H1 (cell line): ENCODE data around the gene GPR180. TPM values are rescaled to one million over a fixed set of nuclear protein-coding genes. Genes with fewer than 3 reads are reported as not detected.

Experiments used
- CTCF ChIA-PET: fragments of 300-600 bp; sonication (Branson Sonifier 250); formaldehyde crosslinking; loops from one replicate; lab custom pipeline; 2021; ENCODE audit not compliant: partially characterized antibody; lab: Charles Lee
- POLR2A ChIA-PET: fragments of 300-600 bp; sonication (Branson Sonifier 250); formaldehyde crosslinking; loops from one replicate; lab custom pipeline; 2021; ENCODE audit warnings: inconsistent platforms; ENCODE audit not compliant: partially characterized antibody; lab: Charles Lee
- DNase-seq, 2 experiments: peaks; one replicate each; pipeline versions ENCODE4 v3.0.0 to v3.0.0-alpha.2; 2010 to 2022; ENCODE audit warnings: low spot score in 2 of 2, low read depth in 1 of 2, mixed read lengths in 1 of 2
- FAIRE-seq: peaks from 2 replicates; lab custom pipeline; 2011; peaks lifted over from hg19 to GRCh38; lab: Jason Lieb, UNC
- H2AFZ ChIP-seq: 2 replicates; pipeline ENCODE4 v1.8.1; 2012; ENCODE audit warnings: low read length, inconsistent platforms
- H2AK5ac ChIP-seq: 2 replicates; pipeline ENCODE4 v1.6.1; 2013; ENCODE audit warnings: low read depth, low read length
- H2BK120ac ChIP-seq: replicated peaks from 2 replicates; pipeline ENCODE3; 2013; ENCODE audit warnings: low read depth, low read length, inconsistent platforms
- H2BK12ac ChIP-seq: 2 replicates; pipeline ENCODE4 v1.6.1; 2013; ENCODE audit warnings: low read depth, low read length
- H2BK15ac ChIP-seq: 2 replicates; pipeline ENCODE4 v1.6.1; 2013; ENCODE audit warnings: low read length
- H2BK20ac ChIP-seq: 2 replicates; pipeline ENCODE4 v1.6.1; 2013; ENCODE audit warnings: low read length
- H2BK5ac ChIP-seq: 2 replicates; pipeline ENCODE4 v1.6.1; 2013; ENCODE audit warnings: low read depth, low read length
- H3K14ac ChIP-seq: 2 replicates; pipeline ENCODE4 v1.6.1; 2013; ENCODE audit warnings: inconsistent platforms; ENCODE audit not compliant: insufficient read length
- H3K18ac ChIP-seq: 2 replicates; pipeline ENCODE4 v1.6.1; 2013; ENCODE audit warnings: low read length; ENCODE audit errors: extremely low read depth
- H3K23ac ChIP-seq: 2 replicates; pipeline ENCODE4 v1.6.1; 2013; ENCODE audit warnings: inconsistent platforms; ENCODE audit not compliant: insufficient read length
- H3K23me2 ChIP-seq: 2 replicates; pipeline ENCODE4 v1.6.1; 2013; ENCODE audit warnings: low read depth, low read length
- H3K27ac ChIP-seq: 2 replicates; pipeline ENCODE4 v1.6.1; 2011; ENCODE audit warnings: low read depth, low read length, inconsistent platforms
- H3K27me3 ChIP-seq, 4 experiments: replicated peaks in 1 of 4; 1 replicate in 1 of 4; 2 replicates in 3 of 4; pipeline versions ENCODE4 v1.6.1 to v1.8.1; 2011 to 2013; ENCODE audit warnings: low read length in 3 of 4, mild to moderate bottlenecking in 3 of 4, inconsistent platforms in 2 of 4, mixed read lengths in 2 of 4, moderate library complexity in 1 of 4; ENCODE audit not compliant: control insufficient read depth in 3 of 4, insufficient read depth in 3 of 4; ENCODE audit errors: extremely low read depth in 1 of 4
- H3K36me3 ChIP-seq, 4 experiments: 2 replicates each; pipeline versions ENCODE4 v1.6.1 to v1.8.1; 2011 to 2013; ENCODE audit warnings: mild to moderate bottlenecking in 4 of 4, low read length in 3 of 4, moderate library complexity in 2 of 4, control low read depth in 1 of 4, inconsistent platforms in 1 of 4; ENCODE audit not compliant: insufficient read depth in 4 of 4, control insufficient read depth in 2 of 4
- H3K4ac ChIP-seq: replicated peaks from 2 replicates; pipeline ENCODE3; 2013; ENCODE audit warnings: low read length, low read depth, mixed read lengths, inconsistent platforms; ENCODE audit not compliant: insufficient read length
- H3K4me1 ChIP-seq, 4 experiments: replicated peaks in 1 of 4; 1 replicate in 1 of 4; 2 replicates in 3 of 4; pipeline versions ENCODE4 v1.6.1 to v1.8.1; 2011 to 2013; ENCODE audit warnings: low read length in 3 of 4, inconsistent platforms in 2 of 4, mixed read lengths in 1 of 4; ENCODE audit not compliant: insufficient read depth in 4 of 4, control insufficient read depth in 3 of 4
- H3K4me2 ChIP-seq, 2 experiments: 2 replicates each; pipeline versions ENCODE4 v1.6.1 to v1.8.1; 2011 to 2013; ENCODE audit warnings: low read depth in 2 of 2, low read length in 2 of 2, control low read depth in 1 of 2, inconsistent platforms in 1 of 2, mild to moderate bottlenecking in 1 of 2; ENCODE audit not compliant: insufficient read depth in 1 of 2
- H3K4me3 ChIP-seq, 4 experiments: fragments of 200-600, 300-600 bp in 1 of 4; sonication (generic), shearing (Covaris generic), sonication (Bioruptor Twin) in 1 of 4; 2 replicates each; pipeline versions ENCODE4 v1.5.1 to v1.8.1; 2011 to 2016; ENCODE audit warnings: low read length in 4 of 4, low read depth in 3 of 4, control low read depth in 2 of 4, inconsistent platforms in 2 of 4, mild to moderate bottlenecking in 2 of 4, mixed read lengths in 1 of 4, moderate library complexity in 1 of 4; ENCODE audit not compliant: insufficient read depth in 2 of 4; ENCODE audit errors: extremely low read depth in 1 of 4
- H3K56ac ChIP-seq: replicated peaks from 2 replicates; pipeline ENCODE3; 2013; ENCODE audit warnings: low read depth, mild to moderate bottlenecking, mixed read lengths, low read length, inconsistent platforms; ENCODE audit not compliant: insufficient read length
- H3K79me1 ChIP-seq: 2 replicates; pipeline ENCODE4 v1.6.1; 2013; ENCODE audit warnings: low read depth, low read length, control low read depth
- H3K79me2 ChIP-seq, 2 experiments: 2 replicates each; pipeline versions ENCODE4 v1.6.1 to v1.8.1; 2012 to 2013; ENCODE audit warnings: low read length in 2 of 2, mild to moderate bottlenecking in 2 of 2, inconsistent platforms in 1 of 2; ENCODE audit not compliant: insufficient read depth in 2 of 2, control insufficient read depth in 1 of 2
- H3K9ac ChIP-seq, 4 experiments: replicated peaks in 1 of 4; 1 replicate in 1 of 4; 2 replicates in 3 of 4; pipeline versions ENCODE4 v1.6.1 to v1.8.1; 2011 to 2013; ENCODE audit warnings: low read depth in 3 of 4, low read length in 3 of 4, control low read depth in 2 of 4, mild to moderate bottlenecking in 2 of 4, moderate library complexity in 2 of 4, inconsistent platforms in 1 of 4; ENCODE audit errors: extremely low read depth in 1 of 4
- H3K9me3 ChIP-seq, 2 experiments: 2 replicates each; pipeline versions ENCODE4 v1.6.1 to v1.8.1; 2012 to 2013; ENCODE audit warnings: mild to moderate bottlenecking in 2 of 2, moderate library complexity in 2 of 2, control low read depth in 1 of 2, inconsistent platforms in 1 of 2, low read depth in 1 of 2, low read length in 1 of 2, mixed read lengths in 1 of 2; ENCODE audit not compliant: insufficient read depth in 2 of 2
- H4K20me1 ChIP-seq, 2 experiments: replicated peaks in 1 of 2; 2 replicates each; pipeline versions ENCODE3 to v1.8.1; 2011 to 2013; ENCODE audit warnings: inconsistent platforms in 2 of 2, low read length in 2 of 2, mild to moderate bottlenecking in 1 of 2; ENCODE audit not compliant: insufficient read depth in 2 of 2, control insufficient read depth in 1 of 2
- H4K5ac ChIP-seq: 2 replicates; pipeline ENCODE4 v1.6.1; 2013; ENCODE audit warnings: low read length, low read depth, mixed read lengths, inconsistent platforms; ENCODE audit not compliant: insufficient read length
- H4K8ac ChIP-seq: 2 replicates; pipeline ENCODE4 v1.8.0; 2013; ENCODE audit warnings: mild to moderate bottlenecking, moderate library complexity, low read length, inconsistent platforms; ENCODE audit not compliant: insufficient read depth; ENCODE audit errors: extremely low read depth
- H4K91ac ChIP-seq: replicated peaks from 2 replicates; pipeline ENCODE3; 2013; ENCODE audit warnings: low read length, mixed read lengths, inconsistent platforms; ENCODE audit not compliant: insufficient read length
- ATF2 ChIP-seq: IDR thresholded peaks from 2 replicates; pipeline ENCODE4 v1.6.1; 2012; ENCODE audit warnings: low read length, inconsistent platforms
- CBX5 ChIP-seq: fragments of 300-800, 300-1000 bp; sonication (generic); IDR thresholded peaks from 2 replicates; pipeline ENCODE4 v1.7.1; 2016; ENCODE audit warnings: antibody characterized with exemption, low read length, low read depth
- CHD2 ChIP-seq: IDR thresholded peaks from 2 replicates; pipeline ENCODE4 v1.6.1; 2012; ENCODE audit warnings: low read length, improper control_type of control experiment
- E2F6 ChIP-seq: IDR thresholded peaks from 2 replicates; pipeline ENCODE4 v1.6.1; 2012; ENCODE audit warnings: inconsistent platforms
- MAFK ChIP-seq: IDR thresholded peaks from 2 replicates; pipeline ENCODE4 v1.6.1; 2012; ENCODE audit warnings: low read depth, mild to moderate bottlenecking, improper control_type of control experiment, low read length
- SAP30 ChIP-seq: fragments of 300-600 bp; sonication (generic); IDR thresholded peaks from 2 replicates; pipeline ENCODE4 v1.7.1; 2012; ENCODE audit warnings: low read length, moderate library complexity, mild to moderate bottlenecking, inconsistent platforms; ENCODE audit not compliant: insufficient read depth, insufficient replicate concordance
- WGBS, 2 experiments: shearing (Covaris generic) in 1 of 2; methylation state at CpG; one replicate each; pipeline versions ENCODE4 v1.1.6 to v1.1.7; 2013 to 2015; ENCODE audit warnings: low lambda C conversion rate in 2 of 2, mixed read lengths in 2 of 2, inconsistent platforms in 1 of 2, low coverage in 1 of 2, missing lambda C conversion rate in 1 of 2; ENCODE audit not compliant: insufficient replicate concordance in 2 of 2, insufficient coverage in 1 of 2, insufficient read length in 1 of 2; ENCODE audit errors: extremely low coverage in 1 of 2, missing lambda C conversion rate in 1 of 2; 5-methylcytosine and 5-hydroxymethylcytosine counted together
- polyA plus RNA-seq, 7 experiments: library from polyadenylated mRNA; depleted of rRNA in 3 of 7; stranded (reverse) in 5 of 7; unstranded in 2 of 7; fragments of >200 nt in 5 of 7; fragments of 200-250 nt in 2 of 7; gene quantifications; 1 replicate in 5 of 7; 2 replicates in 1 of 7; 4 replicates in 1 of 7; pipeline versions ENCODE4 v1.2.1 to v1.2.3, GENCODE V29; 2011 to 2013; ENCODE audit warnings: missing spikeins in 2 of 7, mixed read lengths in 2 of 7
- total RNA-seq: library from RNA; stranded (reverse); fragmentation: NEBNext Ultra II Directional; extraction: Animal tissue kit (Norgen Biotek cat#: 25700); gene quantifications from 2 replicates; pipeline ENCODE4 v1.2.1, GENCODE V29; 2021

GPR180 gene
- total and polyA plus RNA-seq, 2 of the 8 experiments (the other 6 are each of a cell fraction or from before 2014, with no cell fraction given), result 1.8 to 4.8 TPM

- no peak for DNase-seq
These were observed 63.2 kb downstream of the GPR180 start for GRCh38 chr13:94664889-94665288.

More at GRCh38 chr13:94664889-94665288, 63.2 kb downstream of the GPR180 start:
- Histone ChIP-seq H3K79me1 (no peaks in the 10 kb centered on the region), H4K5ac (no peak overlapping the region), H2BK120ac (no peak overlapping the region), H3K23me2 (no peaks in the 10 kb centered on the region), H4K8ac (no peak overlapping the region), H2BK5ac (no peak overlapping the region), H3K18ac (no peak overlapping the region), H3K36me3 (no peaks in the 10 kb centered on the region), H4K20me1 (no peaks in the 10 kb centered on the region), H3K9ac (no peak overlapping the region), H4K91ac (no peak overlapping the region), H3K27me3 (no peaks in the 10 kb centered on the region), H2BK15ac (no peak overlapping the region), H3K4me1 (peaks cover 0 to 9% (median 4%) of the 10 kb centered on the region in 4 experiments; a peak in 4 of 7 replicates), H3K79me2 (no peaks in the 10 kb centered on the region), H3K27ac (no peak overlapping the region), H3K4me2 (no peak overlapping the region), H2BK12ac (no peak overlapping the region), H3K9me3 (no peaks in the 10 kb centered on the region), H3K23ac (no peak overlapping the region), H3K4ac (no peak overlapping the region), H2AFZ (no peak overlapping the region), H3K56ac (no peak overlapping the region), H3K14ac (no peak overlapping the region), H2AK5ac (no peak overlapping the region), H2BK20ac (no peak overlapping the region), H3K4me3 (no peak overlapping the region)
- ChIA-PET CTCF (interaction anchor here (0.5 to 1.7 kb wide), 6 partner anchors 9 to 307 kb away, joined by 3 to 4 read pairs (median 3); no protein-coding TSS in a partner anchor), POLR2A (no interaction called here)
- WGBS, 2 experiments, result 87% methylated on average over 7 of the region's 7 CpGs; no CpG with 5 or more reads in 1 of the 2 experiments
- TF ChIP-seq ATF2 (no peak), CBX5 (no peak), MAFK (no peak), SAP30 (no peak), CHD2 (no peak), E2F6 (no peak)
- no peak for FAIRE-seq
